Anterior cingulate cortex (tissue), 58 donors: ENCODE measurements around the gene DTD1.
"Not testable (repeated sequence)": the region's sequence is repeated elsewhere in the genome, so short reads cannot be mapped to it uniquely, and the experiment has no call there.

Source experiments
- DNase-seq, 58 donors: peaks; one replicate each; lab custom pipeline; 2025; lab: John Stamatoyannopoulos, UW

Gene DTD1

DNA sequence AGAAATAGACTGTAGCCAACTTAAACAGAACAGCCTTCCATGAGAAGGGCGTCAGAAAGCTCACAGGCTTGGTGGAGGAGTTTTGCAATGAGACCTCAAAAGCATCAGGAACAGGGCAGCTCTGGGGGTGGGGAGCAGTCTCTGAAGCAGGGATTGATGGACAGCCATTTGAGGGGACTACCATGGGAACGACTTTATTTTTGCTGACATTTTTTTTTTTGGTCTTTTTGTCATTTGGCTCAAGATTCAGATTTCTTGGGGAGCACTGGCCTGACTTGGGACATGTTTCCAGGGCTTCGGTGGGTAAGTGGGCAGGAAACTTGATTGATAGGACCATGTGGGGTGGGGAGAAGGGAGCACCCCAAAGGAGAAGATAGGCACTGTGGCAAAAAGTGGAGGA, 193.7 kb downstream of the DTD1 start:
- no peak for DNase-seq

DNA sequence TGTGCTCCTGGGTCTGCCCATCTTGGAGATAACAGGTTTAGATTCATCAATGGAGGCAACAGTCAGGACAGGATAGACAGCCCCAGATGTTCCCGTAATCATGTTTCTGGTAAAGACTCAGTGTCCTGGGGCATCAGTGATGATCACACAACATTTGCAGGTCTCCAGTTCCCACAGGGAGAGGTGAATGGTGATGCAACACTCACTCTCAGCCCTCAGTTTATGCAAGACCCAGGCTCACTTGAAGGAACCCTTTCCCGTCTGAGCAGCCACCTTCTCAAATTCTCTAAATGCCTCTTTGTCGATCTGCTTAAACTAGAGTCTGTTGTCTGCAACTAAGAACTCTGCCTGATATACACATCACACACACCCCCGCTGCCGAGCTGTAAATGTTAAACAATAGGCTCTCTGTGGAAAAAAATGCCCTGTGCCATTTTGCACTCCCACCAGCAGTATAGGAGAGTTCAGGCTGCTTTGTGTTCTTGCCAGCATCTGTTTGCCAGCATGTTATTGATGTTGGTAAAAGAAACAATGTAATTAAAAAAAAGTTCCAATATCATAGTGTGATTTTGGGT, 195.6 kb downstream of the DTD1 start:
- no peak for DNase-seq

DNA sequence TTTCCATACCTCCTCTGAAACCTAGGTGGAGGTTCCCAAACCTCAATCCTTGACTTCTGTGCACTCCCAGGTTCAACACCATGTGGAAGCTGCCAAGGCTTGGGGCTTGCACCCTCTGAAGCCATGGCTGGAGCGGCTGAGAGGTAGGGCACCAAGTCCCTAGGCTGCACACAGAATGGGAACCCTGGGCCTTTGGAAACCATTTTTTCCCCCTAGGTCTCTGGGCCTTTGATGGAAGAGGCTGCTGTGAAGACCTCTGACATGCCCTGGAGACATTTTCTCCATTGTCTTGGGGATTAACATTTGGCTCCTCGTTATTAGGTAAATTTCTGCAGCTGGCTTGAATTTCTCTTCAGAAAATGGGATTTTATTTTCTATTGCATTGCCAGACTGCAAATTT, 199.2 kb downstream of the DTD1 start:
- DNase-seq: not testable (repeated sequence)

DNA sequence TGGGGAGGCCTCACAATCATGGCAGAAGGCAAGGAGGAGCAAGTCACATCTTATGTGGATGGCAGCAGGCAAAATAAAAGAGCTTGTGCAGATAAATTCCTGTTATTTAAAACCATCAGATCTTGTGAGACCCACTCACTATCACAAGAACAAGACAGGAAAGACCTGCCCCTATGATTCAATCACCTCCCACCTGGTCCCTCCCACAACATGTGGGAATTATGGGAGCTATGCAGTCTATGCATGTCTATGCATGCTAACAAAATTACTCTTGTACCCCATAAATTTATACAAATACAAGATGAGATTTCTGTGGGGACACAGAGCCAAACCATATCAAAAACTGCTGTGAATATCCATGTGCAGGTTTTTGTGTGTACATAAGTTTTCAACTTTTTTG, 200.2 kb downstream of the DTD1 start:
- no peak for DNase-seq

- peak in 2 of 58 donors; percentile 5 to 37 for DNase-seq
These were observed 202.9 kb downstream of the DTD1 start for GRCh38 chr20:18790787-18791186.

- DNase-seq: peak; percentile 31 to 95 (median 85)
These were observed 206.0 kb downstream of the DTD1 start for GRCh38 chr20:18793625-18794427.

DNA sequence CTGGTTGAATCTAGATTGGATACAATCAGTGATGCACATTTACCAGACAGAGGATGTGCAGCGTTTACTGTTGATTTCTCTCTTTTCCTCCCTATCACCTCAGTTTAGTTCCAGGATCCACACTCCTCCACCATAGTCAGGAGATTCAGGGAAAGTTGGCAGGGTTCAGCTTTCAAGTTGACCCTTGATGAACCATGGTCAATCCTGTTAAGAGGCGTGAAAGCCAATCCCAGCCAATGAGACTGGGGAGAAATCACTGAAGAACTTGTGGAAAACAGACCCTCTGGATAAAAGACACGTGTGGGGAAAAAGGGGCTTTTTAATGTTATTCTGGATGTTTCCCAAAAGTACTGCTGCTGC, 206.6 kb downstream of the DTD1 start:
- no peak for DNase-seq

- DNase-seq: no peak
These were observed 207.5 kb downstream of the DTD1 start for GRCh38 chr20:18795366-18795765.

DNA sequence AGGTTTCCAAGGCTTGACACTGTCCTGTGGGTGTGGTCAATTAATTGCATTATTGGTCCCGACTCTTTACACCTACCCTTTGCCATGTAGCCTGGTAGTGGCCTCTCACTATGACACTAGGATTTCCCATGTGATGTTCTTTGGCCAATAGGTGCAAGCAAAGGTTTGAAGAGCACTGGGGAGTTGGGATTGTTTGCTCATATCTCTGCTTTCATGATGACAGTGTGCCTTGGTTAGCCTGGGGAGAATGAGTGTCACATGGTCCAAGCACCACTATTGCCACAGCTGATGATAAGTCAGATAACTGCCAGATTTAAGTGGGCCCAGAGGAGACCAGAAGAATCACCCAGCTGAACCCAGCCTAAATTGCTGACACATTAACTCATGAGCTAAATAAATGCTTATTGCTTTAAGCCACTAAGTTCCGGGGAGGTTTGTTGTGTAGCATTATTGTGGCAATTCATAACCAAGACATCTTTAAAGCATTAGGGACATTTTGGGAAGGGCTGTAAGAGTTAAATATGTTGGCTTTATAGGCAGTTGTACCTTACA, 208.5 kb downstream of the DTD1 start:
- no peak for DNase-seq

GRCh38 chr20:18801516-18801915, 213.7 kb downstream of the DTD1 start:
- no peak for DNase-seq

DNA sequence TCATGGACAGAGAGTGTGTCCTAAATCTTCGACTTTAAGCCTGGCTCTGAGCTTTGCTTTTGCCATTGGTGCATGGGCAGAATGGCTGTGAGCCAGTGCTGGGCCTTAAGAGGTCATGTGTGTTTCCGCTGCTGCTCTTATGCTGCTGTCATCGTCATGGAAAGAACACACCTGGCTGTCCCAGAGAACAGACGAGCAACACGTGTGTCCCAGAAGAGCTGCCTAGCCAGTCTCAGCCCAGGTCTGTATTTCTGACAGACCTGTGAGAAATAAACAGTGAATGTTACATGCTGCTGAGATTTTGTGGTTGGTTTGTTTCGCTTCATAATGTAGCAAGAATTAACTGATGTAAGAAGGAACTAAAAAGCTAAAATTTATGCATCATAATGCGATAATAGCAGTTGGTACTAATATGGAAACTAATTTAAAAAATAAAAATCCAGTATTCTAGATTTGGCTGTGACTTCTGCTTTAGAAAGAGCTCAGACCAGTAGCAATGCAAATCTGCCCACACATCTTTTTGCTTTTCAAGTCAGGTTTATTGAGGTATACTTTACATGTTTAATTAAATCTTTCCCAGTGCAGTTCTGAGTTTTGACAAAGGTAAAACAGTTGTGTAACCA, 214.3 kb downstream of the DTD1 start:
- DNase-seq: no peak

- DNase-seq: no peak
These were observed 218.0 kb downstream of the DTD1 start for GRCh38 chr20:18805881-18806280.

DNA sequence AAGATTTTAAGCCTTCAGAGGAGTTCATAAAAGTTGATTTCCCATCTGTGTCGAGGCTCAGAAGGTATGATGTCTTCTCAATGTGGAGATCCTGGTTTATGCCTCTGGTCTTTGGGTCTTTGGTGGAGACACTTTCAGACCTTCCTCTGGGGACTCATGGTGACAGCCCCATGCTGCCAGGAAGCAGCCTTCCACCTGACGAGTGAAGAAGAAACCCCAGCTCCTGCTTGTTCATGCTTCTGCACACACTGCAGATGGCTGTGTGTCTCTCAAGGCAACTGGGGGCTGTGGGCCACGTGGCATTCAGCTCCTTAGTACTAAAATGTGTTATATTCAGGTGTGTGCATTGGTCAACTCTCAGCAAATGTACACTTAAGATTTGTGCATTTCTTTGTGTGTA, 220.9 kb downstream of the DTD1 start:
- DNase-seq: no peak

DNA sequence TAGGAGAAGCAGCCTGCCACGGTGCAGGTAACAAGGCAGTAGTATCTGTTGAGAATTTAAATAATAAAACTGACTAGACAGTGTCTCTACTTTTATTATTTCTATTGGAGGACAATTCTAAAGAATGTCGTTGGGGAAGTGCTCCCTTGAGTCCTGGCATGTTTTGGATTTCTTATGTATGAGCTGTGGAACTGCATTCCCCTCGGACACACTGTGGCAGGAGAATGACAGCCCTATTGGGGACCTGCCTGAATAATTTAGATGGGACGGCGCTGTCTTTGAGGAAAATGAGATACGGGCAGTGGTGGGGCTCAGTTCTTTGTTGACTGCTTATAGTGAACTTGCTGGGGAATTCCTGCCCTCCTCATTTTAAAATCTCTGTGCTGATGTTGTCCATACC, 223.3 kb downstream of the DTD1 start:
- DNase-seq: no peak

DNA sequence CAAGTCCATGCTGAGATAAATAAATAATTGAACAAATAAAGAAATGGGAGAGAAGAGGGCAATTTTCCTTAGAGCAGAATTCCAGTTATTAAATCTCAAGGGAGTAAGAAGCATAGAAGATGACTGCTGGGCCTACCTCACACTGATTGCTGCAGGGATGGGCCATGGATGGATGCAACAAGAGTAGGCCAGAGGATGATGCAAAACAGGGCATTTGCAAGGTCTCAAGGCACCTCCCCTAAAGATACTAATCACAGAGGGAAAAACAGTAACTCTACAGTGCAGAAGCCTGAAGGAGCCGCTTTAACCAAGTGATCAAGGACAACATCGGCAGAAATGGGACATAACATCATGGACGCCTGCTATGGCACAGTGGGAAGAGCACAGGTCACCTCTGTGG, 224.1 kb downstream of the DTD1 start:
- DNase-seq: no peak

- DNase-seq: no peak
These were observed 225.6 kb downstream of the DTD1 start, which contains the start of gene SCP2D1 for GRCh38 chr20:18813483-18813882. TSS of gene SCP2D1 (plus strand) at chr20:18813783. CDS start at chr20:18813816, 33 bp downstream.

DNA sequence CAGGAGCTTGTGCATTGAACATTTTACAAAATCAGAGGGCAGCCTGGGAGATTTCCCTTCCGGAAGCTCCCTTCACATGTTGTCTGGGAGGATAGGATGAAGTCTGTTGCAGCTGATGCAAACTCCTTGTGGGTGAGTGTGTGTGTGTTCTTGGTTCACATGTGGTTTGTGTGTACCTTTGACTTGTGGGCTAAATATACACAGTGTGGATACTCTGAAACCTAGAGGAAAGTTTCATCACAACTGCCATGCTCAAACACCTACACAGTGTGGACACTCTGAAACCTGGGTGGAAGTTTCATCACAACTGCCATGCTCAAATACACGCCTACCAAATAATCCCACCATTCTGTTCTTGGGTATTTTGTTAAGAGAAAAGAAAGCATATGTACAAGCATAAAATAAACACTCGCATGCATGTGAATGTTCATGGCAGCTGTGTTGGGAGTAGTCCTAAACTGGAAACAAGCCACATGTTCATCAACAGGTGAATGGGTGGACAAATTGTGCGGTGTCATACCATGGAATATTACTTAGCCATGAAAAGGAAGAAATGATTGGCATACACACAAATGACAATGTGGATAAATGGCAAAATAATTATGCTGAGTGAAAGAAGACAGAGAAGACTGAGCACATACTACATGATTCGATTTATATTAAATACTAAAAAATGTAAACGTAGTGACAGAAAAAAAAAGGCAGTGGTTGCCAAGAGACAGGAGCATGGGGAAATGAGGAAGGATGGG, 227.5 kb downstream of the DTD1 start:
- no peak for DNase-seq
